Adrenal gland (tissue), 12 donors: ENCODE measurements around the gene TBC1D9. TPM values are rescaled to one million over a fixed set of nuclear protein-coding genes. Genes with fewer than 3 reads are reported as not detected.

Experiments
- DNase-seq, 7 donors: peaks; one replicate each; pipeline ENCODE4 v3.0.0-alpha.2; 2019 to 2020
- H3K27ac ChIP-seq, 5 donors: fragments of 200-600 bp; sonication (generic) in 4 of 5; 1 replicate in 3 of 5; 2 replicates in 2 of 5; pipeline versions ENCODE4 v1.5.1 to v1.8.0; 2016 to 2020; ENCODE audit warnings: mild to moderate bottlenecking in 1 of 5
- H3K27me3 ChIP-seq: fragments of 200-600 bp; 2 replicates; pipeline ENCODE4 v1.8.0; 2021
- H3K36me3 ChIP-seq, 2 donors: fragments of 200-600 bp; replicated peaks in 1 of 2; 1 replicate in 1 of 2; 2 replicates in 1 of 2; pipeline versions ENCODE4 v1.5.1 to v1.8.0; 2018 to 2022
- H3K4me1 ChIP-seq, 2 donors: fragments of 200-600 bp; replicated peaks in 1 of 2; 1 replicate in 1 of 2; 2 replicates in 1 of 2; pipeline versions ENCODE4 v1.5.1 to v1.8.0; 2018 to 2021
- H3K4me3 ChIP-seq, 4 donors: fragments of 200-600 bp; sonication (generic) in 3 of 4; one replicate each; pipeline ENCODE4 v1.5.1; 2016 to 2018
- H3K9me3 ChIP-seq, 3 donors: fragments of 200-600 bp; sonication (generic) in 1 of 3; replicated peaks in 1 of 3; 1 replicate in 2 of 3; 2 replicates in 1 of 3; pipeline versions ENCODE4 v1.5.1 to v1.8.0; 2016 to 2021
- CTCF ChIP-seq, 6 experiments: fragments of 450-650 bp in 4 of 6; fragments of 200-600 bp in 2 of 6; sonication (generic) in 1 of 6; IDR thresholded peaks; 1 replicate in 5 of 6; 2 replicates in 1 of 6; pipeline versions ENCODE4 v1.5.1 to v1.8.0; 2016 to 2021; ENCODE audit warnings: antibody characterized with exemption in 6 of 6, mild to moderate bottlenecking in 2 of 6, moderate library complexity in 1 of 6
- POLR2A ChIP-seq, 2 donors: fragments of 450-650 bp; IDR thresholded peaks; one replicate each; pipeline ENCODE4 v1.6.1; 2017; ENCODE audit warnings: antibody characterized with exemption in 2 of 2, mild to moderate bottlenecking in 2 of 2, moderate library complexity in 1 of 2
- WGBS, 4 donors: extraction: QIAGEN DNeasy Blood & Tissue Kit in 2 of 4; methylation state at CpG; one replicate each; pipeline versions ENCODE4 v1.1.5 to v1.1.7; 2013 to 2017; 5-methylcytosine and 5-hydroxymethylcytosine counted together
- intact Hi-C, 2 donors: fragments of 100-400 bp; cut with DNase I; formaldehyde crosslinking; loops; one replicate each; pipeline versions ENCODE4 v1.14.1 to v1.15.0; 2022 to 2023
- polyA plus RNA-seq, 3 donors: library from polyadenylated mRNA; stranded (reverse); fragments of 200-250 nt in 2 of 3; fragments of 350-450 nt in 1 of 3; fragmentation: Illumina TruSeq in 1 of 3; extraction: RNeasy Lipid Tissue Mini Kit (QIAGEN cat#74804) in 1 of 3; gene quantifications; one replicate each; pipeline ENCODE4 v1.2.3, GENCODE V29; 2013 to 2014
- total RNA-seq, 9 donors: library from RNA; depleted of rRNA in 4 of 9; stranded (reverse); fragments of >200 nt in 4 of 9; fragments of 120-200 nt in 1 of 9; fragmentation: NEBNext Ultra II Directional in 1 of 9; extraction: Animal tissue kit (Norgen Biotek cat#: 25700) in 1 of 9; gene quantifications; one replicate each; pipeline versions ENCODE4 v1.1.0 to v1.2.4, GENCODE V29; 2013 to 2023
- donor health status: healthy with polysubstance abuse.
- donor health status: Bipolar disorder and iron deficiency.
- donor health status: DM: yes; HTN: yes; CAD: no.
- donor health status: DM: no; HTN: no; CAD: no.
- donor health status: DM: no; HTN: no; CAD: no.
- donor health status: DM: yes; HTN: yes; CAD: no.

Gene TBC1D9
- total and polyA plus RNA-seq, 12 donors = 3.8 to 27.7 (median 14.3) TPM

DNA sequence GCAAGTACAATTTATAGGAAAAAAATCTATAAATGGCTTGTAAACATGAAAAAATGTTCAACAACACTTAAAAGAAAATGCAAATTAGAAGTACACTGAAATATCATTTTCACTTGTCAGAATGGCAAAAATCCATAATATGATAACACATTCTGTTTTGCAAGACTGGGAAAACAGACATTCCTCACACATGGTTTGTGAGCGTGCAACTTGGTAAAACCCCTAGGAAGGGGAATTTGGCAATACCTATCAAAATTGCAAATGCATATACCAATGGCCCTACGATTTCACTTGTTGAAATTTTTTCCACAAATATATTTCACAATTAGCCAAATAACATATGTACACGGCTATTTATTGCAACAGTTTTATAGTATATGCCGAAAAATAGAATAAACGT lies 31.4 kb downstream of the TBC1D9 start:
- Histone ChIP-seq H3K9me3 (no peaks in the 10 kb centered on the region), H3K4me3 (no peak overlapping the region), H3K36me3 (no peaks in the 10 kb centered on the region), H3K4me1 (peaks cover 5 to 28% of the 10 kb centered on the region in 2 donors), H3K27ac (no peak overlapping the region), H3K27me3 (no peaks in the 10 kb centered on the region)
- intact Hi-C loops = no loop called here
- no peak for DNase-seq
- 86 to 91% (median 90%) methylated on average over 5 of the region's 5 CpGs for WGBS, 4 donors
- TF ChIP-seq POLR2A (IDR thresholded peaks at IDR 0.05) (no peak), CTCF (IDR thresholded peaks at IDR 0.05) (no peak)

GRCh38 chr4:140720387-140721304 lies 35.5 kb downstream of the TBC1D9 start:
- peak overlapping the region in 1 of 5 donors; percentile 47 for H3K27ac ChIP-seq
- intact Hi-C loops = no loop called here
- no peaks in the 10 kb centered on the region for H3K27me3 ChIP-seq
- DNase-seq = no peak
- no peaks in the 10 kb centered on the region for H3K9me3 ChIP-seq
- no peak for TF ChIP-seq POLR2A (IDR thresholded peaks at IDR 0.05)
- TF ChIP-seq CTCF (IDR thresholded peaks at IDR 0.05) = no peak
- no peak overlapping the region for H3K4me3 ChIP-seq
- peaks cover 0 to 29% of the 10 kb centered on the region in 2 donors for H3K4me1 ChIP-seq
- WGBS, 4 donors = 45 to 68% (median 63%) methylated on average over 7 to 9 of the region's 9 CpGs
- H3K36me3 ChIP-seq = no peaks in the 10 kb centered on the region

DNA sequence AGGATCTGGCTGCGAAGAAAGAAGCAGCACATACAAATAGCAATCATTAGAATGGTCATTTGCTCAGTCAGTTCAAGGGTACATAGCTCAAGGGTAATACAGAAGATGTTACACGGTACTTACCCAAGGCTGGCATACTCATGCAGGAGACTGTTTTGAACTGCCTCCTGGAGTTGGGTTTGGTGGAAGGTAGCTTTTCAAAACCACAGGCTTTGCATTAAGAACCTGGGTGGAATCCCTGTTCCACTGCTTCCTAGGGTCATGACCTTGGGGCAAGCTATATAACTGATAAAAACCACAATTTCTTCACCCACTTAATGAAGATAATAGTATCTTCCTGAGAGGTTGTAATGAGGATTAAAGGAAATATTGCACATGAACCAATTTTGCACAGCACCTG lies 36.5 kb downstream of the TBC1D9 start:
- no peaks in the 10 kb centered on the region for H3K27me3 ChIP-seq
- peak overlapping the region in 2 of 5 donors; percentile 15 to 40 for H3K27ac ChIP-seq
- WGBS, 4 donors = 67 to 95% (median 87%) methylated on average over 2 of the region's 2 CpGs
- no peaks in the 10 kb centered on the region for H3K36me3 ChIP-seq
- no peak overlapping the region for H3K4me3 ChIP-seq
- no peak for TF ChIP-seq POLR2A (IDR thresholded peaks at IDR 0.05)
- no peak for TF ChIP-seq CTCF (IDR thresholded peaks at IDR 0.05)
- H3K4me1 ChIP-seq = peaks cover 0 to 29% of the 10 kb centered on the region in 2 donors
- H3K9me3 ChIP-seq = no peaks in the 10 kb centered on the region
- intact Hi-C loops = no loop called here
- no peak for DNase-seq

DNA sequence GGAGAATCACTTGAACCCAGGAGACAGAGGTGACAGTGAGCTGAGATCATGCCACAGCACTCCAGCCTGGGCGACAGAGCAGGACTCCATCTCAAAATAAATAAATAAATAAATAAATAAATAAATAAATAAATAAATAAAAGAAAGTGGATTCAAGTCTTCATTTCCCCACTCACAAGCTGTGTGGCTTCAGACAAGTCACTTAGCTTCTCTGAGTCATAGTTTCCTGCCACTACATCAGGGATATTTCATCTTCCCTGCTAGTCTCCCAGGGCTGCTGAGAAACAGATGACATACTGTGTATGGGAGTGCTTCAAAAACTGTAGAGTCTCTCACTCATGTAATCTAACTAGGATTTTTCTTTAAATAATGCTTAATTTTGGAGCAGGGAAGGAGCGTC lies 37.2 kb downstream of the TBC1D9 start:
- H3K9me3 ChIP-seq = no peaks in the 10 kb centered on the region
- H3K4me1 ChIP-seq = peaks cover 0 to 29% of the 10 kb centered on the region in 2 donors
- no peak for DNase-seq
- intact Hi-C loops = no loop called here
- 72 to 90% (median 78%) methylated on average over 2 of the region's 2 CpGs for WGBS, 4 donors
- no peaks in the 10 kb centered on the region for H3K27me3 ChIP-seq
- H3K4me3 ChIP-seq = no peak overlapping the region
- peak overlapping the region in 2 of 5 donors; percentile 15 to 50 for H3K27ac ChIP-seq
- no peaks in the 10 kb centered on the region for H3K36me3 ChIP-seq
- TF ChIP-seq CTCF (IDR thresholded peaks at IDR 0.05) (no peak), POLR2A (IDR thresholded peaks at IDR 0.05) (no peak)
